ENCODE results near the gene SLC25A34. TPM values are rescaled to one million over a fixed set of nuclear protein-coding genes. Genes with fewer than 3 reads are reported as not detected.
"Not testable (repeated sequence)": the region's sequence is repeated elsewhere in the genome, so short reads cannot be mapped to it uniquely, and the experiment has no call there.

The SLC25A34 gene
- total RNA-seq = under 1 TPM; 0.76 to 0.94 TPM

DNA sequence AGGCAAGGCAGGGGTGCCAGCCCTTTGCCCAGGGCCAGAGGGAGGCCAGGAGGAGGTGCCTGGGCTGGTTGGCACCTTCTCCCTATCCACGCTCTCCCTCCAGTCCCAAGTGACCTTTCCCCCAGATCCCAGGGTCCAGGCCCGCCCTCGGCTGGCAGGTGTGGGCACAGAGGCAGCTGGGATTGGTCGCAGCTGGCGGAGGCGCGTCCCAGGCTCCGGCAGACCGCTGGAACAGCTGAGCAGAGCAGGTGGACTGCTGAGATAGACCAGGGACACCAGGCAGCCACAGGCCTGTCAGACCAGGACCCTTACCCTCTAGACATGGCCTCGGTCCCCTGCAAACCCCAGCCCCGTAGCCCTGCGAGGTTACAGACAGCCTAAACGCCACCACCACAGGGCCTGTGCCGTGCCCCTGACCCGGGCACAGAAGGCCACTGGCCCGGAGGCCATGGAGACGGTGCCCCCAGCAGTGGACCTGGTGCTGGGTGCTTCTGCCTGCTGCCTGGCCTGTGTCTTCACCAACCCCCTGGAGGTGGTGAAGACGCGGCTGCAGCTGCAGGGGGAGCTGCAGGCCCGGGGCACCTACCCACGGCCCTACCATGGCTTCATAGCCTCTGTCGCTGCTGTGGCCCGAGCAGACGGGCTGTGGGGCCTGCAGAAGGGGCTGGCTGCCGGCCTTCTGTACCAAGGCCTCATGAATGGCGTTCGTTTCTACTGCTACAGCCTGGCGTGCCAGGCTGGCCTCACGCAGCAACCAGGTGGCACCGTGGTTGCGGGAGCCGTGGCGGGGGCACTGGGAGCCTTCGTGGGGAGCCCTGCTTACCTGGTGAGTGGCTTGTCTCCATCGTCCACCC lies at the start of gene SLC25A34:
Gene SLC25A34, plus strand, starts transcription at position 221 of the 854 bp plus-strand sequence. Its CDS starts 228 bp downstream, at position 449.
- Mint-ChIP-seq H3K27ac (no peak within 1 kb of the TSS), H3K4me1 (peaks cover under 1% of the 10 kb centered on the region), H3K9me3 (no peaks in the 10 kb centered on the region), H3K36me3 (no peaks in the 10 kb centered on the region), H3K4me3 (no peak within 1 kb of the TSS), H3K27me3 (no peaks in the 10 kb centered on the region)
- DNase-seq = no peak

DNA sequence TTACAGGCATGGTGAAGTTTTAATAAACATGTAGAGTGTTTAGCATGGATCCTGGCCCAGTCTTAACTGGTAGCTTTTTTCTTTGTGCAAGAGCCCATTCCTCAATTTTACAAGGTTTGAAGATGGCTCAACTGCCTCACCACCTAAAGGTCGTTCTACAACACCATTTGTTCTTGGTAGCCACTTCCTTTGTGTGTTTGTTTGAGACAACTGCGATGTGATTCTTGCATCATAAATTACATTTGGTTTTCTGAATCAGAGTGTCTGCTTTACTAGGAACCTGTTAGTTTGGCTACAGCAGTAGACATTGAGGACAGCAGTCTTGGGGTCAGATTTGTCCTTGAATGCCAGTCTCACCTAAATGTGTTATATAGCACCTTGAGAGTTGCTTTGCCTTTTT lies 48.6 kb upstream of the SLC25A34 start:
- H3K27ac Mint-ChIP-seq = peak overlapping the region; percentile 29
- no peak overlapping the region for H3K4me3 Mint-ChIP-seq
- H3K27me3 Mint-ChIP-seq = no peaks in the 10 kb centered on the region

GRCh38 chr1:15690317-15690716 lies 45.7 kb upstream of the SLC25A34 start:
- no peaks in the 10 kb centered on the region for H3K9me3 Mint-ChIP-seq
- DNase-seq = no peak
- no peak overlapping the region for H3K27ac Mint-ChIP-seq
- no peaks in the 10 kb centered on the region for H3K27me3 Mint-ChIP-seq
- peaks cover 33% of the 10 kb centered on the region for H3K36me3 Mint-ChIP-seq
- H3K4me1 Mint-ChIP-seq = peaks cover 42% of the 10 kb centered on the region
- no peak overlapping the region for H3K4me3 Mint-ChIP-seq

More for the DNA sequence above, 48.6 kb upstream of the SLC25A34 start:
- no peak for DNase-seq
- Mint-ChIP-seq H3K36me3 (peaks cover 25% of the 10 kb centered on the region), H3K9me3 (no peaks in the 10 kb centered on the region), H3K4me1 (peaks cover 30% of the 10 kb centered on the region)

DNA sequence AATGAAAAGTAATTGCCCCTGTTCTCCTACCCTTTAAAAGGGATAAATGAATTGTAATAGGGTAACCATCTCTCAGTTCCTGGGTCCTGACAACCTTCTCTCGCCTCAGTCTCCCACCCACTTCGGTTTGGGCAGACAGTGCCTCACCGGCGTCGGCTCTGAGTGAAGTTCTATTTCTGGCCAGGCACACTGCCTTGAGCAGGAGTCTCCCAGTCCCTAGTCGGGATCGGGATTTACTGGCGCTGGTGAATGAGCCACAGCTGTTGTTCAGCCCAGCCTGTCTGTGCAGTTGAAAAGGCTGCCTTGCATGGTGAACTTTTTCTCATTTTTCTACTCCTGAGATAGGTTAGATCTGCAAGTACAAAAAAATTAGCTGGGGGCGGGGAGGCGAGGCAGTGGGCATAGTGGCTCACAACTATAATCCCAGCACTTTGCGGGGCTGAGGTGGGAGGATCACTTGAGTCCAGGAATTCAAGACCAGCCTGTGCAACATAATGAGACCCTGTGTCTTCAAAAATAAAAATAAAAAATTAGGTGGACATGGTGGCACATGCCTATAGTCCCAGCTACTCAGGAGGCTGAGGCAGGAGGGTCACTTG lies 44.5 kb upstream of the SLC25A34 start:
- H3K27me3 Mint-ChIP-seq = no peaks in the 10 kb centered on the region
- no peaks in the 10 kb centered on the region for H3K9me3 Mint-ChIP-seq
- peaks cover 39% of the 10 kb centered on the region for H3K4me1 Mint-ChIP-seq
- H3K4me3 Mint-ChIP-seq = no peak overlapping the region
- DNase-seq = no peak
- H3K27ac Mint-ChIP-seq = no peak overlapping the region
- peaks cover 28% of the 10 kb centered on the region for H3K36me3 Mint-ChIP-seq

DNA sequence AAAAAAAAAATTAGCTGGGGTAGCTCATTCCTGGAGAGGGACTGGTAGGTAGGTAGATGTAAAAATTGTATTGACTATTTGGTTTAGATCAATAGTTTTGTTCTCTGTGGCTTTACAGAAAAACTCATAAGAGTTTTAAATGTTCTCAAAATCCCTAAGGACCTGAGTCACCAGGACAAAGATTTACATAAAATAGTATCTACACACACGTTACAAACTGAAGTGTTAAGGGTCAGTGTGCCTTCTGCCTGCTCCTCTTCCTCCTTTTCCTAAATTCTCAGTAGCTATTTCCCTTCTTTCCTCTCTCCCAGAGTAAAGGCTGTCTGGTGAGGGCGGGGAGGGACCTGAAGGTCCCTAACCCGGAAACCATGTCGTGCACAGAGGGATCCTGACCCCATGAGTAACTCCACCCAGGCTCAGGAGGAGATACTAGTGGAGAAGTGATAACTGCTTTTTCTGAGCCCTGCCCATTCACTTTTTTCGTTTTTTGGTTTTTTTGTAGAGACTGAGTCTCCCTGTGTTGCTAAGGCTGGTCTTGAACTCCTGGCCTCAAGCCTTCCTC lies 43.9 kb upstream of the SLC25A34 start:
- peaks cover 24% of the 10 kb centered on the region for H3K36me3 Mint-ChIP-seq
- H3K4me1 Mint-ChIP-seq = peaks cover 41% of the 10 kb centered on the region
- H3K4me3 Mint-ChIP-seq = no peak overlapping the region
- peak overlapping the region; percentile 14 for H3K27ac Mint-ChIP-seq
- no peaks in the 10 kb centered on the region for H3K9me3 Mint-ChIP-seq
- no peak for DNase-seq
- H3K27me3 Mint-ChIP-seq = no peaks in the 10 kb centered on the region

DNA sequence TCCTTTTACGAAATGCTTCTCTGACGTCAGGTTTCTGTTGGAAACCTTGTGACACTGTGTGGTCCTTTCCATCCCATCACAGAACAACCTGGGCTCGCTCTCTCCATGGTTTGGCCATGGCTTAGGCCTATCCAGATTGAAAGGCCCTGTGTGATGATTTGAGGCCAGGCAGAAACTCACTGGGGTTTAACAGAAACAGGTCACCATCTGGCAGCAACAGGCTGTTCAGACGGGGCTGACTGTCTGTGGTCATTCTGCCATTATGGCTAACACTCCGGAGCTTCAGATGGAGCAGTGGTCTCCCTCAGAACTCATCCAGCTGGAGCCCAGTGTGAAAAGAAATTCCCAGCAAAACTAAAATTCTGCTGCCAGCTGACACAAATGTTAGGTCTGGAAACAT lies 42.7 kb upstream of the SLC25A34 start:
- DNase-seq = no peak
- H3K4me3 Mint-ChIP-seq = no peak overlapping the region
- H3K4me1 Mint-ChIP-seq = peaks cover 40% of the 10 kb centered on the region
- H3K27ac Mint-ChIP-seq = peak overlapping the region; percentile 20
- H3K27me3 Mint-ChIP-seq = no peaks in the 10 kb centered on the region
- peaks cover 13% of the 10 kb centered on the region for H3K36me3 Mint-ChIP-seq
- no peaks in the 10 kb centered on the region for H3K9me3 Mint-ChIP-seq

DNA sequence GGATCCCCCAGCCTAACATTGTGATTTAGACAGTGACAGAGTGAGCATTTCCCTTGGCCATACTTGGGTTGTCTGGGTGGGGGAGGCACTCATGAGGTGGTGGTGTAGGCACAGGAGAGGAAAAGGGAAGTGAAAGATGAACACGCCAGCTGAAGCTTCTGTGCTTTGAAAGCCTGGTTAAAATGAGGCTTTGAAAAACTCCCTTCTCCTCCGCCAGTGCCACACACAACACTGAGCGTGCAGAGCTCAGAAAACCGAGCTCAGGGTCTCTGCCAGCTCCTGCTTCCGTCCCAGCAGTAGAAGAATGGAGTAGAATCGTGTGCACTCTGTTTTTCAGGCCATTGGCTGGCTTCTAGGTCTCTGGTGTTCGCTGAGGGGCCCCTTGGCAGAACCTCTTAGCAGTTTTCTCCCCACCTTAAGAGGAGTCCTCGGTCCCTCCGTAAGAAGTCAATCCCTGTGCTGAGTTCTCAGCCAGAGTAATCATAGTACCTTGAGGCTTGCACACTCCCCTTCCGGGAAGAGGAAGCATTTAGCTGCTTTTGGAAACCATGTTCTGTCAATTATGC lies 39.0 kb upstream of the SLC25A34 start:
- peaks cover 32% of the 10 kb centered on the region for H3K4me1 Mint-ChIP-seq
- DNase-seq = peak; percentile 53
- no peaks in the 10 kb centered on the region for H3K27me3 Mint-ChIP-seq
- H3K4me3 Mint-ChIP-seq = peak overlapping the region; percentile 76
- peaks cover 17% of the 10 kb centered on the region for H3K36me3 Mint-ChIP-seq
- H3K9me3 Mint-ChIP-seq = no peaks in the 10 kb centered on the region
- peak overlapping the region; percentile 98 for H3K27ac Mint-ChIP-seq

GRCh38 chr1:15698201-15698600 lies 37.9 kb upstream of the SLC25A34 start:
- Mint-ChIP-seq H3K27ac (peak overlapping the region; percentile 62), H3K4me3 (no peak overlapping the region)
- DNase-seq = no peak

DNA sequence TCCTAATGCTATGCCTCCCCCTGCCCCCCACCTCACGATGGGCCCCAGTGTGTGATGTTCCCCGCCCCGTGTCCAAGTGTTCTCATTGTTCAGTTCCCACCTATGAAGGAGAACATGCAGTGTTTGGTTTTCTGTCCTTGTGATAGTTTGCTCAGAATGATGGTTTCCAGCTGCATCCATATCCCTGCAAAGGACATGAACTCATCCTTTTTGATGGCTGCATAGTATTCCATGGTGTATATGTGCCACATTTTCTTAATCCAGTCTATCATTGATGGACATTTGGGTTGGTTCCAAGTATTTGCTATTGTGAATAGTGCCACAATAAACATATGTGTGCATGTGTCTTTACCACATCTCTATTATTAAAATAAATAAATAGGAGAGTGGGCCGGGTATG lies 36.7 kb upstream of the SLC25A34 start:
- not testable (repeated sequence) for DNase-seq, H3K27me3 Mint-ChIP-seq, H3K27ac Mint-ChIP-seq, H3K9me3 Mint-ChIP-seq, H3K4me3 Mint-ChIP-seq
- Mint-ChIP-seq H3K36me3 (peaks cover 17% of the 10 kb centered on the region), H3K4me1 (peaks cover 30% of the 10 kb centered on the region)

More at GRCh38 chr1:15698201-15698600, 37.9 kb upstream of the SLC25A34 start:
- peaks cover 17% of the 10 kb centered on the region for H3K36me3 Mint-ChIP-seq
- no peaks in the 10 kb centered on the region for H3K27me3 Mint-ChIP-seq
- peaks cover 32% of the 10 kb centered on the region for H3K4me1 Mint-ChIP-seq
- no peaks in the 10 kb centered on the region for H3K9me3 Mint-ChIP-seq

DNA sequence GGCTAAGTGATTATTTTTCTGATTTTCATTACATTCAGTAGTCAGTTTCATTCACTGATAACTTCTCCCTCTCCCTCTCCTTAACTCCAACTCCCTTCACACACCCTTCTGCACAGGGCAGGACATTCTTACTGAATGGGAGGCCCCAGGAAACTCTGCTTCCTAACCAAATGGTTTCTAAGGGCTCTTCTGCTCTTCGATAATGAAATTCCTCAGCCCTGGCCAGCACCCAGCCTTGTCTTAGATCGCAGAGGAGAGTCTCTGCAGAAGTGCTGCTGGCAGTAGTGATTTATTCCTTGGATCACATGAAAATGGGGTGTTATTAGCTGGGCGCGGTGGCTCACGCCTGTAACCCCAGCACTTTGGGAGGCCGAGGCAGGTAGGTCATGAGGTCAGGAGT lies 35.5 kb upstream of the SLC25A34 start:
- H3K4me1 Mint-ChIP-seq = peaks cover 27% of the 10 kb centered on the region
- H3K4me3 Mint-ChIP-seq = no peak overlapping the region
- H3K27ac Mint-ChIP-seq = no peak overlapping the region
- peaks cover 11% of the 10 kb centered on the region for H3K36me3 Mint-ChIP-seq
- no peaks in the 10 kb centered on the region for H3K27me3 Mint-ChIP-seq
- no peaks in the 10 kb centered on the region for H3K9me3 Mint-ChIP-seq
- no peak for DNase-seq

- H3K36me3 Mint-ChIP-seq = peaks cover 16% of the 10 kb centered on the region
Observed at GRCh38 chr1:15701784-15702183, 34.3 kb upstream of the SLC25A34 start.

GRCh38 chr1:15702722-15703550 lies 33.1 kb upstream of the SLC25A34 start:
- Mint-ChIP-seq H3K36me3 (peaks cover 16% of the 10 kb centered on the region), H3K27ac (no peak overlapping the region), H3K27me3 (no peaks in the 10 kb centered on the region), H3K4me3 (no peak overlapping the region), H3K9me3 (no peaks in the 10 kb centered on the region), H3K4me1 (peaks cover 15% of the 10 kb centered on the region)
- no peak for DNase-seq

More at GRCh38 chr1:15701784-15702183, 34.3 kb upstream of the SLC25A34 start:
- no peaks in the 10 kb centered on the region for H3K27me3 Mint-ChIP-seq
- H3K4me1 Mint-ChIP-seq = peaks cover 23% of the 10 kb centered on the region
- H3K4me3 Mint-ChIP-seq = no peak overlapping the region
- DNase-seq = no peak
- no peaks in the 10 kb centered on the region for H3K9me3 Mint-ChIP-seq
- no peak overlapping the region for H3K27ac Mint-ChIP-seq

DNA sequence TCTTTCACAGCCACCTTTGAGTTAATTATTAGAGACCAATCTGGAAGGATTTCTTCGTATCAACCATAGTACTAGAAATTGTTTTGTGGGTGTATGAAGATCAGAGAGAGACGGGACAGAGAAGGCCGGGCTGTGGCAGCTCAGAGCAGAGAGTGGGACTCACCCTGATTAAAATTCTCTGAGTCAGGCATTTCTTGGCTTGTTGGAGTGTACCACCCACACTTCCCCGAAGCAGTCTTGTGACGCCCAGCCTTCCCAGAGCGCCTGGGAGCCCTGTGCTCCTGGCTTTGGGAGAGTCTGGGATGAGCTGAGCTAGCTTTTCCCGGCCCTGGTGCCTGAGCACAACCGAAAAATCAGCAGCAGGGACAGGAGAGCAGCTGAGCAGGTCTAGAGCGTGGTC lies 32.5 kb upstream of the SLC25A34 start:
- peaks cover 16% of the 10 kb centered on the region for H3K36me3 Mint-ChIP-seq
- H3K27ac Mint-ChIP-seq = no peak overlapping the region

GRCh38 chr1:15704526-15705183 lies 31.4 kb upstream of the SLC25A34 start:
- no peak overlapping the region for H3K4me3 Mint-ChIP-seq

More for the DNA sequence above, 32.5 kb upstream of the SLC25A34 start:
- peaks cover 15% of the 10 kb centered on the region for H3K4me1 Mint-ChIP-seq
- H3K4me3 Mint-ChIP-seq = no peak overlapping the region
- DNase-seq = no peak
- H3K9me3 Mint-ChIP-seq = no peaks in the 10 kb centered on the region
- no peaks in the 10 kb centered on the region for H3K27me3 Mint-ChIP-seq

More at GRCh38 chr1:15704526-15705183, 31.4 kb upstream of the SLC25A34 start:
- no peak overlapping the region for H3K27ac Mint-ChIP-seq
- H3K4me1 Mint-ChIP-seq = peaks cover 15% of the 10 kb centered on the region
- no peaks in the 10 kb centered on the region for H3K27me3 Mint-ChIP-seq
- H3K36me3 Mint-ChIP-seq = peaks cover 9% of the 10 kb centered on the region
- H3K9me3 Mint-ChIP-seq = no peaks in the 10 kb centered on the region
- DNase-seq = no peak

Measured in activated naive CD8-positive, alpha-beta T cell treated with anti-CD3 and anti-CD28 coated beads for 36 hours (primary cell).